Thyroid gland (tissue), 4 donors: Measurements from ENCODE around the gene FLOT1. TPM values are rescaled to one million over a fixed set of nuclear protein-coding genes. Genes with fewer than 3 reads are reported as not detected.

ENCODE experiments used
- DNase-seq, 2 donors: peaks; one replicate each; pipeline ENCODE4 v3.0.0-alpha.2; 2019
- H3K27ac ChIP-seq, 3 donors: fragments of 200-600 bp; sonication (generic); 1 replicate in 2 of 3; 2 replicates in 1 of 3; pipeline ENCODE4 v1.5.1; 2016 to 2019; ENCODE audit warnings: mild to moderate bottlenecking in 1 of 3, moderate library complexity in 1 of 3
- H3K27me3 ChIP-seq: fragments of 200-600 bp; sonication (generic); one replicate; pipeline ENCODE4 v1.5.1; 2019
- H3K36me3 ChIP-seq, 2 donors: fragments of 200-600 bp; sonication (generic); one replicate each; pipeline ENCODE4 v1.5.1; 2016 to 2019
- H3K4me1 ChIP-seq, 2 donors: fragments of 200-600 bp; sonication (generic); one replicate each; pipeline ENCODE4 v1.5.1; 2017 to 2019
- H3K4me3 ChIP-seq, 3 donors: fragments of 200-600 bp; sonication (generic); replicated peaks in 1 of 3; 1 replicate in 2 of 3; 2 replicates in 1 of 3; pipeline ENCODE4 v1.5.1; 2016; ENCODE audit warnings: mild to moderate bottlenecking in 1 of 3
- H3K9me3 ChIP-seq: fragments of 200-600 bp; sonication (generic); one replicate; pipeline ENCODE4 v1.5.1; 2017
- CTCF ChIP-seq, 6 experiments: fragments of 200-600 bp in 3 of 6; fragments of 450-650 bp in 3 of 6; sonication (generic) in 3 of 6; IDR thresholded peaks; one replicate each; pipeline ENCODE4 v1.5.1; 2016 to 2019; ENCODE audit warnings: antibody characterized with exemption in 6 of 6, mild to moderate bottlenecking in 2 of 6, inconsistent platforms in 1 of 6, moderate library complexity in 1 of 6
- POLR2A ChIP-seq, 2 donors: fragments of 450-650 bp; IDR thresholded peaks; one replicate each; pipeline ENCODE4 v1.6.1; 2017; ENCODE audit warnings: antibody characterized with exemption in 2 of 2, mild to moderate bottlenecking in 2 of 2, moderate library complexity in 1 of 2
- WGBS, 2 donors: methylation state at CpG; one replicate each; pipeline ENCODE4 v1.1.5; 2017; 5-methylcytosine and 5-hydroxymethylcytosine counted together
- intact Hi-C: fragments of 100-400 bp; cut with DNase I; formaldehyde crosslinking; loops from one replicate; pipeline ENCODE4 v1.15.1; 2023
- total RNA-seq, 4 donors: library from RNA; depleted of rRNA; stranded (reverse); fragments of >200 nt; gene quantifications; one replicate each; pipeline ENCODE4 v1.2.3, GENCODE V29; 2016

Gene FLOT1
- total RNA-seq, 4 donors from 2014 or later, result 134 to 160 (median 144) TPM

GRCh38 chr6:30730601-30731435 is 11.7 kb downstream of the FLOT1 start:
- no peak overlapping the region for H3K4me3 ChIP-seq
- WGBS, 2 donors, result 43 to 47% methylated on average over 27 to 30 of the region's 30 CpGs
- intact Hi-C loops, result no loop called here
- peak overlapping the region in 2 of 3 donors; percentile 35 to 47 for H3K27ac ChIP-seq
- H3K36me3 ChIP-seq, result peaks cover 51 to 58% of the 10 kb centered on the region in 2 donors
- DNase-seq, result peak; percentile 87 to 90
- H3K9me3 ChIP-seq, result no peaks in the 10 kb centered on the region
- no peaks in the 10 kb centered on the region for H3K27me3 ChIP-seq
- H3K4me1 ChIP-seq, result peaks cover 2 to 3% of the 10 kb centered on the region in 2 donors
- TF ChIP-seq POLR2A (IDR thresholded peaks at IDR 0.05) (no peak), CTCF (IDR thresholded peaks at IDR 0.05) (peak in 5 of 6 experiments; percentile 47 to 84 (median 80))

- 76 to 78% methylated on average over 7 of the region's 7 CpGs for WGBS, 2 donors
- no peaks in the 10 kb centered on the region for H3K27me3 ChIP-seq
- H3K36me3 ChIP-seq, result peaks cover 58 to 64% of the 10 kb centered on the region in 2 donors
- H3K4me3 ChIP-seq, result no peak overlapping the region
- H3K9me3 ChIP-seq, result no peaks in the 10 kb centered on the region
- peaks cover 3 to 5% of the 10 kb centered on the region in 2 donors for H3K4me1 ChIP-seq
- no peak for TF ChIP-seq CTCF (IDR thresholded peaks at IDR 0.05)
- TF ChIP-seq POLR2A (IDR thresholded peaks at IDR 0.05), result no peak
- DNase-seq, result no peak
- H3K27ac ChIP-seq, result peak overlapping the region in 1 of 3 donors; percentile 38
- intact Hi-C loops, result no loop called here
Measured at GRCh38 chr6:30727920-30728553, 14.4 kb downstream of the FLOT1 start.

GRCh38 chr6:30726506-30727413 is 15.7 kb downstream of the FLOT1 start:
- Histone ChIP-seq H3K27ac (peak overlapping the region in 2 of 3 donors; percentile 32 to 38), H3K9me3 (no peaks in the 10 kb centered on the region), H3K36me3 (peaks cover 62 to 63% of the 10 kb centered on the region in 2 donors), H3K4me3 (no peak overlapping the region), H3K4me1 (peaks cover 11 to 18% of the 10 kb centered on the region in 2 donors), H3K27me3 (no peaks in the 10 kb centered on the region)
- TF ChIP-seq POLR2A (IDR thresholded peaks at IDR 0.05) (no peak), CTCF (IDR thresholded peaks at IDR 0.05) (no peak)
- 92 to 94% methylated on average over 11 of the region's 11 CpGs for WGBS, 2 donors
- intact Hi-C loops, result no loop called here
- DNase-seq, result no peak

GRCh38 chr6:30725713-30726505 is 16.6 kb downstream of the FLOT1 start:
- H3K36me3 ChIP-seq, result peaks cover 62 to 63% of the 10 kb centered on the region in 2 donors
- WGBS, 2 donors, result 67 to 79% methylated on average over 3 of the region's 3 CpGs
- intact Hi-C loops, result no loop called here

More at GRCh38 chr6:30725713-30726505, 16.6 kb downstream of the FLOT1 start:
- DNase-seq, result no peak
- peaks cover 9 to 18% of the 10 kb centered on the region in 2 donors for H3K4me1 ChIP-seq
- no peaks in the 10 kb centered on the region for H3K9me3 ChIP-seq
- no peaks in the 10 kb centered on the region for H3K27me3 ChIP-seq
- H3K4me3 ChIP-seq, result no peak overlapping the region
- no peak for TF ChIP-seq POLR2A (IDR thresholded peaks at IDR 0.05)
- no peak overlapping the region for H3K27ac ChIP-seq
